ENCODE measurements around the gene VPS13C. TPM values are rescaled to one million over a fixed set of nuclear protein-coding genes. Genes with fewer than 3 reads are reported as not detected.

VPS13C gene
- total and polyA plus RNA-seq, 2 donors (not counting 3 experiments of a cell fraction or from before 2014, with no cell fraction given): 10.8 to 60.3 TPM

DNA sequence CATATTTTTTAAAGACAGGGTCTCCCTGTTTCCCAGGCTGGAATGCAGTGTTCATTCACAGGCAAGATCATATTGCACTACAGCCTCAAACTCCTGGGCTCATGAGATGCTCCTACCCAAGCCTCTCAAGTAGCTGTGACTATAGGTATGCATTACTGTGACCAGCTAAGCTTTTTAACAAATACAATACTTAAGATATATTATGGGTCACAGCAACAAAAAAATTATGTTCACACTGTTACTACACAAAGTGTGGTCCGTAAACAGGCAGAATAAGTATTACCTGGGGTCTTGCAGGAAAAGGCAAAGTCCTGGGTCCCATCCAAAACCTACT is 152.5 kb downstream of the VPS13C start:
- Histone ChIP-seq H3K9me3 (replicated peaks; ENCODE audit: control insufficient read depth, insufficient read depth, low read length) (no peaks in the 10 kb centered on the region), H3K9me1 (replicated peaks; ENCODE audit: control insufficient read depth, extremely low read depth, insufficient read depth, low read length) (no peaks in the 10 kb centered on the region), H3K79me2 (ENCODE audit: control insufficient read depth, insufficient read depth, low read length) (no peaks in the 10 kb centered on the region), H4K20me1 (replicated peaks; ENCODE audit: control insufficient read depth, extremely low read depth, insufficient read depth, low read length) (no peaks in the 10 kb centered on the region), H3K27me3 (ENCODE audit: control insufficient read depth in 2 of 2, insufficient read depth in 2 of 2, low read length in 2 of 2) (no peaks in the 10 kb centered on the region), H3K4me3 (replicated peaks in 1 of 3; ENCODE audit: insufficient read depth in 1 of 3, low read depth in 1 of 3, low read length in 3 of 3) (no peak overlapping the region), H3K4me1 (ENCODE audit: control insufficient read depth, extremely low read depth, insufficient read depth, low read length) (no peaks in the 10 kb centered on the region), H3K27ac (ENCODE audit: insufficient read depth, low read depth, low read length) (no peak overlapping the region), H2AFZ (ENCODE audit: low read depth, low read length) (no peak overlapping the region), H3K9ac (replicated peaks; ENCODE audit: extremely low read depth, insufficient read depth, low read length) (no peak overlapping the region), H3K36me3 (ENCODE audit: control insufficient read depth in 2 of 2, extremely low read depth in 1 of 2, insufficient read depth in 2 of 2, low read length in 2 of 2) (peaks cover 0 to 9% of the 10 kb centered on the region in 2 experiments), H3K4me2 (ENCODE audit: insufficient read depth, low read length) (no peak overlapping the region)
- intact Hi-C loops (cut with micrococcal nuclease) (no loop called here), dilution Hi-C loops (cut with MboI; ENCODE audit: extremely low pct_ligation_motif_present, low sequenced_read_pairs) (no loop called here)
- FAIRE-seq: no peak
- CTCF ChIA-PET: no interaction called here
- TF ChIP-seq MYC (IDR thresholded peaks at IDR 0.05; ENCODE audit: low read depth, low read length) (no peak), POLR2AphosphoS5 (IDR thresholded peaks at IDR 0.05; ENCODE audit: insufficient read depth, low read depth, low read length) (no peak), JUN (IDR thresholded peaks at IDR 0.05; ENCODE audit: borderline replicate concordance, insufficient read depth, insufficient read length, low read depth) (no peak), EZH2 (IDR thresholded peaks at IDR 0.05; ENCODE audit: borderline replicate concordance, low read depth, low read length, severe bottlenecking) (no peak), FOS (IDR thresholded peaks at IDR 0.05; ENCODE audit: borderline replicate concordance, insufficient read depth, low read length) (no peak), GATA2 (IDR thresholded peaks at IDR 0.05; ENCODE audit: insufficient read depth, insufficient read length, low read depth, low read length) (no peak), POLR2A (IDR thresholded peaks at IDR 0.05; ENCODE audit: low read depth, low read length) (no peak)
- TF ChIP-seq, protein P1, sequence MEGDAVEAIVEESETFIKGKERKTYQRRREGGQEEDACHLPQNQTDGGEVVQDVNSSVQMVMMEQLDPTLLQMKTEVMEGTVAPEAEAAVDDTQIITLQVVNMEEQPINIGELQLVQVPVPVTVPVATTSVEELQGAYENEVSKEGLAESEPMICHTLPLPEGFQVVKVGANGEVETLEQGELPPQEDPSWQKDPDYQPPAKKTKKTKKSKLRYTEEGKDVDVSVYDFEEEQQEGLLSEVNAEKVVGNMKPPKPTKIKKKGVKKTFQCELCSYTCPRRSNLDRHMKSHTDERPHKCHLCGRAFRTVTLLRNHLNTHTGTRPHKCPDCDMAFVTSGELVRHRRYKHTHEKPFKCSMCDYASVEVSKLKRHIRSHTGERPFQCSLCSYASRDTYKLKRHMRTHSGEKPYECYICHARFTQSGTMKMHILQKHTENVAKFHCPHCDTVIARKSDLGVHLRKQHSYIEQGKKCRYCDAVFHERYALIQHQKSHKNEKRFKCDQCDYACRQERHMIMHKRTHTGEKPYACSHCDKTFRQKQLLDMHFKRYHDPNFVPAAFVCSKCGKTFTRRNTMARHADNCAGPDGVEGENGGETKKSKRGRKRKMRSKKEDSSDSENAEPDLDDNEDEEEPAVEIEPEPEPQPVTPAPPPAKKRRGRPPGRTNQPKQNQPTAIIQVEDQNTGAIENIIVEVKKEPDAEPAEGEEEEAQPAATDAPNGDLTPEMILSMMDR (IDR thresholded peaks at IDR 0.05; ENCODE audit: extremely low read depth in 1 of 2, insufficient read depth in 1 of 2, low read depth in 1 of 2, low read length in 2 of 2): no peak
- TF ChIP-seq, protein P2, sequence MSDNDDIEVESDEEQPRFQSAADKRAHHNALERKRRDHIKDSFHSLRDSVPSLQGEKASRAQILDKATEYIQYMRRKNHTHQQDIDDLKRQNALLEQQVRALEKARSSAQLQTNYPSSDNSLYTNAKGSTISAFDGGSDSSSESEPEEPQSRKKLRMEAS (IDR thresholded peaks at IDR 0.05; ENCODE audit: insufficient read depth, insufficient read length): no peak
- no TSS peak for BruUV-seq (replicated peaks)
- no peak for DNase-seq (ENCODE audit: low read depth, low spot score)
- POLR2A ChIA-PET: no interaction called here

Data from endothelial cell of umbilical vein (primary cell).